ENCODE measurements around the gene NBAS.

DNA sequence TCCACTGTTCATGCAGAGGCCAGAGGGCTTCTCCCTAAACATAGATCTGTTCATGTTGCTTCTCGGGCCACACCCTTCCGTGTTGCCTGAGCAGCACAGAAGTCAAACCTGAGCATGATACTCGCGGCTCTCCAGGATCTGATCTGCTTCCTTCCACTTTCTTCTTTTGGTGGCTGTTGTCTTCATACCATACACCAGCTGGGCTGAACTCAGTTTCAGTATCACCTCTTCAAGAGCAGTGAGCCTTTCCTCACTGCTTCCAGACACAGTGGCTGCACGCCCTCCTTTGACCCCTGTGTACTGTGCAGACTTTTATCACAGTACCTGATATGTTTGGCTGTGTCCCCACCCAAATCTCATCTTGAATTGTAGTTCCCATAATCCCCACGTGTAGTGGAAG, 348.9 kb downstream of the NBAS start:
- TF ChIP-seq, protein P1, sequence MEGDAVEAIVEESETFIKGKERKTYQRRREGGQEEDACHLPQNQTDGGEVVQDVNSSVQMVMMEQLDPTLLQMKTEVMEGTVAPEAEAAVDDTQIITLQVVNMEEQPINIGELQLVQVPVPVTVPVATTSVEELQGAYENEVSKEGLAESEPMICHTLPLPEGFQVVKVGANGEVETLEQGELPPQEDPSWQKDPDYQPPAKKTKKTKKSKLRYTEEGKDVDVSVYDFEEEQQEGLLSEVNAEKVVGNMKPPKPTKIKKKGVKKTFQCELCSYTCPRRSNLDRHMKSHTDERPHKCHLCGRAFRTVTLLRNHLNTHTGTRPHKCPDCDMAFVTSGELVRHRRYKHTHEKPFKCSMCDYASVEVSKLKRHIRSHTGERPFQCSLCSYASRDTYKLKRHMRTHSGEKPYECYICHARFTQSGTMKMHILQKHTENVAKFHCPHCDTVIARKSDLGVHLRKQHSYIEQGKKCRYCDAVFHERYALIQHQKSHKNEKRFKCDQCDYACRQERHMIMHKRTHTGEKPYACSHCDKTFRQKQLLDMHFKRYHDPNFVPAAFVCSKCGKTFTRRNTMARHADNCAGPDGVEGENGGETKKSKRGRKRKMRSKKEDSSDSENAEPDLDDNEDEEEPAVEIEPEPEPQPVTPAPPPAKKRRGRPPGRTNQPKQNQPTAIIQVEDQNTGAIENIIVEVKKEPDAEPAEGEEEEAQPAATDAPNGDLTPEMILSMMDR (IDR thresholded peaks at IDR 0.05), result no peak
- TF ChIP-seq TCF7L2 (IDR thresholded peaks at IDR 0.05; ENCODE audit: low read depth, low read length), result no peak
- TF ChIP-seq, protein P2, sequence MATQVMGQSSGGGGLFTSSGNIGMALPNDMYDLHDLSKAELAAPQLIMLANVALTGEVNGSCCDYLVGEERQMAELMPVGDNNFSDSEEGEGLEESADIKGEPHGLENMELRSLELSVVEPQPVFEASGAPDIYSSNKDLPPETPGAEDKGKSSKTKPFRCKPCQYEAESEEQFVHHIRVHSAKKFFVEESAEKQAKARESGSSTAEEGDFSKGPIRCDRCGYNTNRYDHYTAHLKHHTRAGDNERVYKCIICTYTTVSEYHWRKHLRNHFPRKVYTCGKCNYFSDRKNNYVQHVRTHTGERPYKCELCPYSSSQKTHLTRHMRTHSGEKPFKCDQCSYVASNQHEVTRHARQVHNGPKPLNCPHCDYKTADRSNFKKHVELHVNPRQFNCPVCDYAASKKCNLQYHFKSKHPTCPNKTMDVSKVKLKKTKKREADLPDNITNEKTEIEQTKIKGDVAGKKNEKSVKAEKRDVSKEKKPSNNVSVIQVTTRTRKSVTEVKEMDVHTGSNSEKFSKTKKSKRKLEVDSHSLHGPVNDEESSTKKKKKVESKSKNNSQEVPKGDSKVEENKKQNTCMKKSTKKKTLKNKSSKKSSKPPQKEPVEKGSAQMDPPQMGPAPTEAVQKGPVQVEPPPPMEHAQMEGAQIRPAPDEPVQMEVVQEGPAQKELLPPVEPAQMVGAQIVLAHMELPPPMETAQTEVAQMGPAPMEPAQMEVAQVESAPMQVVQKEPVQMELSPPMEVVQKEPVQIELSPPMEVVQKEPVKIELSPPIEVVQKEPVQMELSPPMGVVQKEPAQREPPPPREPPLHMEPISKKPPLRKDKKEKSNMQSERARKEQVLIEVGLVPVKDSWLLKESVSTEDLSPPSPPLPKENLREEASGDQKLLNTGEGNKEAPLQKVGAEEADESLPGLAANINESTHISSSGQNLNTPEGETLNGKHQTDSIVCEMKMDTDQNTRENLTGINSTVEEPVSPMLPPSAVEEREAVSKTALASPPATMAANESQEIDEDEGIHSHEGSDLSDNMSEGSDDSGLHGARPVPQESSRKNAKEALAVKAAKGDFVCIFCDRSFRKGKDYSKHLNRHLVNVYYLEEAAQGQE (IDR thresholded peaks at IDR 0.05; ENCODE audit: insufficient read depth in 1 of 2, low read depth in 2 of 2, low read length in 1 of 2), result no peak

All from Panc1 (cell line).